Measurements from ENCODE around the gene RAD50. TPM values are rescaled to one million over a fixed set of nuclear protein-coding genes. Genes with fewer than 3 reads are reported as not detected.

RAD50 gene
- total RNA-seq, 8 experiments from 2014 or later = 9.9 to 66.4 (median 16.1) TPM

DNA sequence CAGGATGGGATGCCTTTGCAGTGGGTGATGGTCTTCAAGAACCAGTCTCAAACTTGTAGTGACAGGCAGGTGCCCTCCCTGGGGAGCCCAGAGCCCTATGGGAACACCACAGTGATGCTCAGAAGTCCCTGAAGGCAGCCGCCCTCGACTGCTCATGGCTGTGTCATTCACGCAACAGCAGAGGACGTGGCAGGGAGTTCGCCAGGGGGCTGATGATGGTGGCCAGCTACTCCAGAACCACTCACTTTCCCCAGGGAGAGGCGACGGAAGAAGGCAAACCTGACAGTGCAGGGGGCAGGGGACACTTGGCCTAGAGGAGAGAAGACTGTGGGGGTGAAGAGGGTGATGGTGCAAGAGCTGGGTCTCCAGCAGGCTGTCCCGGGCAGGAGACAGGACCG lies 105.2 kb downstream of the RAD50 start:
- in situ Hi-C loops (cut with MboI; ENCODE audit: low pct_unique_long_range_greater_than_20kb in 2 of 9, low sequenced_read_pairs in 9 of 9, unreplicated experiment in 9 of 9) = loop anchor here in 1 of 9 experiments (25.0 kb wide), 1 partner anchor 150 kb away; the partner anchor contains the start of gene SOWAHA
- Histone ChIP-seq H3K27ac (no peak overlapping the region), H3K4me3 (no peak overlapping the region), H3K4me1 (replicated peaks in 1 of 2) (peaks cover 4 to 12% of the 10 kb centered on the region in 2 donors)
- ATAC-seq (replicated peaks in 6 of 8) = no peak
- WGBS, 10 experiments = 87 to 100% (median 93%) methylated on average over 3 to 4 of the region's 9 CpGs; no CpG with 5 or more reads in 7 of the 10 experiments

DNA sequence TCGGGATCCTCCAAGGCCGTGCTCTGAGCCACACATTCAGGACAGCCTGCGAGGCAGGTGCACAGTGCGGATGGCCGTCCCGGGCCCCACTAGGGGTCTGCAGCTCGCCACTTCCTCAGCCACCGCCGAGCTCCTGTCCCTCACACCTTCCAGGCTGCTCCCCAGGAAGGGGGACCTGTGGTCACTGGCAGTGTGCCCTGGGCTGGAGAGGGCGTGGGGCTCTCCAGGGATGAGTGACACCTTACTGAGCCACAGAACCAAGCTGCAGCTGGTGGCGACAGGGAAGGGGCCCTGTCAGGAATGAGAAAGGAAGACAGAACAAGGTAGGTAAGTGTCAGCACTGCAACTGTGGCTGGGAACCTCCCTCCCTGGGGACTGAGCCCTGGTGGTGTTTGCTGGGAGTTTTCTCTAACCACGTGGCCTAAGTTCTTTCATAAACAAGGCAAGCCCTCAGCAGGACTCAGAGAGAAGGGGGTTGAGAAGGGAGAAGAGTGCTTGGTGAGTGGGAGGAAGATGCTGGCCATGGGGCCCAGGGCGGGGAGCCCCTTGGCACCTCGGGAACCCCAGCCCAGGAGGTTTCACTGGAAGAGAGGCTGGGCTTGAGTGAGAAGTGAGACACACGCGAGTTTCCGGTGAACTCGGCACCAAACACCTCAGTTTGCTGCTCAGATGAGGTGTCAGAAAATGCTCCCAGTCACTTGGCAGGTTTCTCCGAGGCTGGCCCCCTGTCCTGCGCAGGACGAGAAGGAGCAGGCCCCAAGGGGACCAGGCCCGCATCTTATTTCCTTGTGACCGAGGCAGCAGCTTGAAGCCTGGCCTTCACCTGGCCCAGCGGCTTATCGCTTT lies 106.4 kb downstream of the RAD50 start:
- Histone ChIP-seq H3K4me3 (no peak overlapping the region), H3K4me1 (replicated peaks in 1 of 2) (peaks cover 4 to 12% of the 10 kb centered on the region in 2 donors), H3K27ac (peak overlapping the region in 1 of 2 donors; percentile 14)
- in situ Hi-C loops (cut with MboI; ENCODE audit: low pct_unique_long_range_greater_than_20kb in 2 of 9, low sequenced_read_pairs in 9 of 9, unreplicated experiment in 9 of 9) = loop anchor here in 1 of 9 experiments (25.0 kb wide), 1 partner anchor 149 kb away; the partner anchor contains the start of gene SOWAHA
- 30 to 100% (median 85%) methylated on average over 1 to 7 of the region's 25 CpGs; no CpG with 5 or more reads in 1 of the 10 experiments for WGBS, 10 experiments
- ATAC-seq (replicated peaks in 6 of 8) = peak; percentile 41 to 81 (median 57)

- peaks cover 4 to 12% of the 10 kb centered on the region in 2 donors for H3K4me1 ChIP-seq (replicated peaks in 1 of 2)
- in situ Hi-C loops (cut with MboI; ENCODE audit: low pct_unique_long_range_greater_than_20kb in 2 of 9, low sequenced_read_pairs in 9 of 9, unreplicated experiment in 9 of 9) = loop anchor here in 1 of 9 experiments (25.0 kb wide), 1 partner anchor 148 kb away; the partner anchor contains the start of gene SOWAHA
- H3K27ac ChIP-seq = no peak overlapping the region
- 64 to 100% (median 84%) methylated on average over 1 to 7 of the region's 13 CpGs; no CpG with 5 or more reads in 3 of the 10 experiments for WGBS, 10 experiments
- H3K4me3 ChIP-seq = no peak overlapping the region
- ATAC-seq (replicated peaks in 6 of 8) = peak in 4 of 8 experiments; percentile 15 to 56 (median 42)
Measured at GRCh38 chr5:132663771-132664695, 107.3 kb downstream of the RAD50 start.

GRCh38 chr5:132664696-132665209 lies 108.0 kb downstream of the RAD50 start:
- H3K4me3 ChIP-seq = no peak overlapping the region
- H3K4me1 ChIP-seq (replicated peaks in 1 of 2) = peaks cover 4 to 12% of the 10 kb centered on the region in 2 donors
- in situ Hi-C loops (cut with MboI; ENCODE audit: low pct_unique_long_range_greater_than_20kb in 2 of 9, low sequenced_read_pairs in 9 of 9, unreplicated experiment in 9 of 9) = loop anchor here in 1 of 9 experiments (25.0 kb wide), 1 partner anchor 148 kb away; the partner anchor contains the start of gene SOWAHA
- H3K27ac ChIP-seq = no peak overlapping the region
- 67 to 100% (median 100%) methylated on average over 1 to 4 of the region's 9 CpGs; no CpG with 5 or more reads in 4 of the 10 experiments for WGBS, 10 experiments
- ATAC-seq (replicated peaks in 6 of 8) = no peak

GRCh38 chr5:132665574-132666080 lies 108.8 kb downstream of the RAD50 start:
- in situ Hi-C loops (cut with MboI; ENCODE audit: low pct_unique_long_range_greater_than_20kb in 2 of 9, low sequenced_read_pairs in 9 of 9, unreplicated experiment in 9 of 9) = loop anchor here in 1 of 9 experiments (25.0 kb wide), 1 partner anchor 147 kb away; the partner anchor contains the start of gene SOWAHA
- 56 to 100% (median 77%) methylated on average over 1 to 13 of the region's 21 CpGs; no CpG with 5 or more reads in 4 of the 10 experiments for WGBS, 10 experiments
- peak in 1 of 8 experiments; percentile 15 for ATAC-seq (replicated peaks in 6 of 8)
- Histone ChIP-seq H3K4me3 (no peak overlapping the region), H3K4me1 (replicated peaks in 1 of 2) (peaks cover 4 to 9% of the 10 kb centered on the region in 2 donors), H3K27ac (no peak overlapping the region)

DNA sequence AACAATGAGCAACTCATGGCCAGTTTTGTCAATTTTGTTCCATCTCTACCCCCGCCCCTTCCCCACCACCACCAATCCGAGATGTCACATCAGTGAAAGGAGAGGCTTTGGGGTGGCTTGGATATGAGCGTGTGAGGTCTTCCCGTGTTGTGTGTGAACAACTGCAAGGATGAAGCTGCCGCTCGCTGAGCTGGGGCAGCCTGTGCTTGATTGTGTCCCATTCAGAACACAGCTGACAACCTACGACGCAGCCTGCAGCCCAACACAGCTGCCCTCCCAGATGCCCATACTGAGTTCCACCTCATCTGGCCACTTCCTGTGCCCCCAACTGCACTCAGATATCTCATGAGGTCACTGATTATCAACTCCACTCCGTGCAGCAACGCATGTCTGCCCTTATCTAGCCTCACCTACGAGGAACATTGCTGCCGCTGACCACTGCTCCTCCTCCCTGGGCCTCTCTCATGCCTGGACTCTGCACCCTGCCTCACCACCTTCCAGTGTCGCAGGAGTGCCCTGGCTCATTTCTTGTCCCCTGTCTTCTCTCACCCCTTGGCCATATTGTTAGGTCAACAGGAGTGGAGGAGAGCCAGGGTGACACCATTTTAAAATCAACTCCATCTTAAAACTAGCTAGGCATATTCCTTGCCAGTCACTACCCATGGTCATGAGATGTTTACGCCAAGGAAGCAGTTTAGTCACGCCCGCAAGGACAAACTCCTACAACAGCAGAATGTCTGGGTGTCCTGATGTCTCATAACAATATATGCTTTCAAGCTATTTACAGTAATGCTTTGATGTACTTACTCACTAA lies 109.7 kb downstream of the RAD50 start:
- peaks cover 4 to 6% of the 10 kb centered on the region in 2 donors for H3K4me1 ChIP-seq (replicated peaks in 1 of 2)
- no peak overlapping the region for H3K27ac ChIP-seq
- WGBS, 10 experiments = 77 to 100% (median 94%) methylated on average over 2 to 11 of the region's 16 CpGs; no CpG with 5 or more reads in 2 of the 10 experiments
- in situ Hi-C loops (cut with MboI; ENCODE audit: low pct_unique_long_range_greater_than_20kb in 2 of 9, low sequenced_read_pairs in 9 of 9, unreplicated experiment in 9 of 9) = loop anchor here in 1 of 9 experiments (25.0 kb wide), 1 partner anchor 146 kb away; the partner anchor contains the start of gene SOWAHA
- no peak for ATAC-seq (replicated peaks in 6 of 8)
- no peak overlapping the region for H3K4me3 ChIP-seq

DNA sequence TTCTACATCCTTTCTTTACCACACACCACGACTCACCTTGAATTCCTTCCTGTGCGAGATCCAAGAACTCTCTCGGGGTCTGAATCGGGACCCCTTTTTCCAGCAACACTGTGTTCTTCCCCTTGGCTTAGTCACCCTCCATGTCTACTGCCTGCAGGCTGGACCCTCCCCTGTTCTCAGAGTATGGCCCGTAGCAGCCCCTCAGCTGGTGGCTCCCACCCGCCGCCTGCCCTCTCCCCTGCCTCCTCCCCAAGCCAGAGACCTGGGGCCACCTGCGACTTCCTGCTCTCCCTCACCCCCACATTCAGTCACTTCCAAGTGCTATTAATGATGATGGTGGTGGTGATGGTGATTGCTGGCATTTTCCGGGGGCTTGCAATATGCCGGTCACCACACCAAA lies 110.5 kb downstream of the RAD50 start:
- in situ Hi-C loops (cut with MboI; ENCODE audit: low pct_unique_long_range_greater_than_20kb in 2 of 9, low sequenced_read_pairs in 9 of 9, unreplicated experiment in 9 of 9) = loop anchor here in 1 of 9 experiments (25.0 kb wide), 1 partner anchor 145 kb away; the partner anchor contains the start of gene SOWAHA
- no peak for ATAC-seq (replicated peaks in 6 of 8)
- Histone ChIP-seq H3K4me1 (replicated peaks in 1 of 2) (peaks cover 4 to 6% of the 10 kb centered on the region in 2 donors), H3K4me3 (no peak overlapping the region), H3K27ac (no peak overlapping the region)
- whole genome bisulfite sequencing, 10 experiments = 78 to 100% (median 90%) methylated on average over 2 to 4 of the region's 10 CpGs; no CpG with 5 or more reads in 7 of the 10 experiments

DNA sequence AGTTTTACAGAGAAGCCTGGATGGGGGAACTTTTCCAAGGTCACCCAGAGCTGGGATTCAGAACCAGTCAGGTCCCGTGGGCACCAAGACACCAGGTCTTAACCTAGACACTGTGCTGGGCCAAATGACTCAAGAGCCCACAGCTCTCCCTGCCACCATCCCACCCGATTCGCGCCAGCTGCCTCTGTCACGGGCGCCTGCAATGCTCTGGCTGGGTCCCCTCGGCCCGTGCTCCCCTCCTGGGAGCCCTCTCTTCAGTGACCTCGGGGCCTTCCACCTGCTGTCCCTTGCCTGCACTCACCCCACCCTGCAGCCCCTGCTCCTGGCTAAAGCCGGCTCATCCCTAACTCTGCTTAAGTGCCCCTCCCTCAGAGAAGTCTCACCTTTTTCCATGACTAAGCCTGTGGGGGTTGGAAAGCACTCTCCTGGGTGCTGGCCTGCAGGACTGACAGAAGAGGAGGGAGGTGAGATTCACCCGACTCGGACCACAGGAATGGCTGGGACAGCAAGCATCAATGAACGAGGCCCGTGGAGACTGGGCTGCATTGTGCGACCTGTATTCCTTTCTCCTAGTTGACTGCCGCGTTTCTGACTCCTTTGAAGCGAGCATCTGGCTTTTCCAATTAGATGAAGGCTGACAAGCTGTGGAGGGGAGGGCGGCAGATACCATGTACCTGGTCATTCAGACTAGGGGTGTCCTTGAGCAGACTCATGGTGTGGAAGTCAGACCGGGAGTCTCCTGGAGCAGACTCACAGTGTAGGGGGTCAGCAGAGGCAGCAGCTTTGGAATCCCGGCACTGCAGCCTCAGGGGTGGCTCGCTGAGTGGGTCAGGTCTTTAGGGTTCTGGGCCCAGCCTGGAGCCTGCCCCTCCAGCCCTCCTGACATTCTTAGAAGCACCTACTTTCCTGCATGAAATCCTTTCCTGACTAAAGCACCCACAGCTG lies 111.3 kb downstream of the RAD50 start:
- Histone ChIP-seq H3K4me3 (no peak overlapping the region), H3K27ac (no peak overlapping the region), H3K4me1 (replicated peaks in 1 of 2) (peaks cover 4 to 6% of the 10 kb centered on the region in 2 donors)
- 43 to 86% (median 59%) methylated on average over 4 to 10 of the region's 22 CpGs; no CpG with 5 or more reads in 6 of the 10 experiments for WGBS, 10 experiments
- ATAC-seq (replicated peaks in 6 of 8) = no peak
- in situ Hi-C loops (cut with MboI; ENCODE audit: low pct_unique_long_range_greater_than_20kb in 2 of 9, low sequenced_read_pairs in 9 of 9, unreplicated experiment in 9 of 9) = loop anchor here in 1 of 9 experiments (25.0 kb wide), 1 partner anchor 144 kb away; the partner anchor contains the start of gene SOWAHA

- no peak for ATAC-seq (replicated peaks in 6 of 8)
- WGBS, 10 experiments = 20 to 96% (median 86%) methylated on average over 1 to 7 of the region's 14 CpGs; no CpG with 5 or more reads in 4 of the 10 experiments
- Histone ChIP-seq H3K27ac (no peak overlapping the region), H3K4me1 (replicated peaks in 1 of 2) (peaks cover 4% of the 10 kb centered on the region in 2 donors), H3K4me3 (no peak overlapping the region)
- in situ Hi-C loops (cut with MboI; ENCODE audit: low pct_unique_long_range_greater_than_20kb in 2 of 9, low sequenced_read_pairs in 9 of 9, unreplicated experiment in 9 of 9) = loop anchor here in 1 of 9 experiments (25.0 kb wide), 1 partner anchor 143 kb away; the partner anchor contains the start of gene SOWAHA
Measured at GRCh38 chr5:132668706-132669454, 112.1 kb downstream of the RAD50 start.

DNA sequence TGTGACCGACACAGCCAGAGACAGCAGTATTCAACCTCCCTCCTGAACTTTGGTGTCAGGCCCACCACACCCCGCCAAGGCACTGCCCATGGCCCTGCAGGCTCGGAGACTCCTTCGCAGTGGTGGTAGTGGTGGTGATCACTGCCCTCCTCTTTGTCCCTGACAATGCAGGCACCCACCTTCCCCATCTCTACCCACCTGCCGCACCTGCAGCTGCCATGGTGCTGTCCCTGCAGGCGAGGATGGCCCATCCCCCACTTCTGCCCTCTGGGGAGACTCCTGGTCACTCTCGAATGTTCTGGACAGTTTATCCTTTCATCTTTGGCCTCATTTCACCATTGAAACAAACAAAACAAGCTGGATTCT lies 112.7 kb downstream of the RAD50 start:
- no peaks in the 10 kb centered on the region for H3K4me1 ChIP-seq (replicated peaks in 1 of 2)
- WGBS, 10 experiments = 40 to 100% (median 75%) methylated on average over 1 to 2 of the region's 7 CpGs; no CpG with 5 or more reads in 6 of the 10 experiments
- no peak overlapping the region for H3K4me3 ChIP-seq
- in situ Hi-C loops (cut with MboI; ENCODE audit: low pct_unique_long_range_greater_than_20kb in 2 of 9, low sequenced_read_pairs in 9 of 9, unreplicated experiment in 9 of 9) = loop anchor here in 1 of 9 experiments (25.0 kb wide), 1 partner anchor 143 kb away; the partner anchor contains the start of gene SOWAHA
- ATAC-seq (replicated peaks in 6 of 8) = no peak
- no peak overlapping the region for H3K27ac ChIP-seq

Measured in motor neuron (in vitro differentiated cells).